Measurements from ENCODE around the gene BCHE.
"Not testable (repeated sequence)": the region's sequence is repeated elsewhere in the genome, so short reads cannot be mapped to it uniquely, and the experiment has no call there.

BCHE gene

GRCh38 chr3:165815682-165816081 is 21.5 kb downstream of the BCHE start:
- no peak for DNase-seq

GRCh38 chr3:165814380-165814779 is 22.8 kb downstream of the BCHE start:
- DNase-seq = no peak

- DNase-seq = not testable (repeated sequence)
These were observed 29.3 kb downstream of the BCHE start for GRCh38 chr3:165807937-165808336.

GRCh38 chr3:165805946-165806561 is 31.2 kb downstream of the BCHE start:
- DNase-seq = no peak

GRCh38 chr3:165803471-165803870 is 33.8 kb downstream of the BCHE start:
- no peak for DNase-seq

GRCh38 chr3:165800970-165801369 is 36.3 kb downstream of the BCHE start:
- DNase-seq = no peak

- no peak for DNase-seq
These were observed 38.2 kb downstream of the BCHE start for GRCh38 chr3:165799026-165799425.

GRCh38 chr3:165797551-165797950 is 39.7 kb downstream of the BCHE start:
- DNase-seq = no peak

- DNase-seq = no peak
These were observed 40.5 kb downstream of the BCHE start for GRCh38 chr3:165796701-165797100.

- DNase-seq = no peak
These were observed 48.7 kb downstream of the BCHE start for GRCh38 chr3:165788531-165788930.

- DNase-seq = no peak
These were observed 51.2 kb downstream of the BCHE start for GRCh38 chr3:165786013-165786412.

- DNase-seq = no peak
These were observed 52.9 kb downstream of the BCHE start for GRCh38 chr3:165784337-165784736.

- DNase-seq = no peak
These were observed 53.8 kb downstream of the BCHE start for GRCh38 chr3:165783383-165783782.

- no peak for DNase-seq
These were observed 58.3 kb downstream of the BCHE start for GRCh38 chr3:165778891-165779290.

GRCh38 chr3:165778456-165778855 is 58.8 kb downstream of the BCHE start:
- no peak for DNase-seq

GRCh38 chr3:165775824-165776223 is 61.4 kb downstream of the BCHE start:
- no peak for DNase-seq

- DNase-seq = no peak
These were observed 66.4 kb downstream of the BCHE start for GRCh38 chr3:165770781-165771180.

GRCh38 chr3:165768680-165769079 is 68.5 kb downstream of the BCHE start:
- DNase-seq = no peak

GRCh38 chr3:165759041-165759440 is 78.2 kb downstream of the BCHE start:
- DNase-seq = no peak

- no peak for DNase-seq
These were observed 81.7 kb downstream of the BCHE start for GRCh38 chr3:165755571-165755970.

GRCh38 chr3:165754219-165755007 is 82.8 kb downstream of the BCHE start:
- no peak for DNase-seq

- DNase-seq = no peak
These were observed 83.7 kb downstream of the BCHE start for GRCh38 chr3:165753560-165753959.

GRCh38 chr3:165751637-165752036 is 85.6 kb downstream of the BCHE start:
- no peak for DNase-seq

- DNase-seq = no peak
These were observed 87.4 kb downstream of the BCHE start for GRCh38 chr3:165749821-165750220.

- DNase-seq = no peak
These were observed 88.0 kb downstream of the BCHE start for GRCh38 chr3:165749241-165749640.

All from stimulated activated CD4-positive, alpha-beta T cell treated with anti-CD3 and anti-CD28 coated beads, Interleukin-4, amount 100 ng/mL, for 1 hour (primary cell).